SK-N-SH treated with all-trans-retinoic acid at 6 μM for 48 hours (cell line): ENCODE data around the gene SPINK9.

Experiments
- CREB5 ChIP-seq: fragments of 250-450 bp; sonication (Bioruptor Pico); IDR thresholded peaks from 2 replicates; pipeline ENCODE4 v1.5.1; 2020; ENCODE audit warnings: low read depth, mild to moderate bottlenecking, moderate library complexity
- CSDC2 ChIP-seq: fragments of 250-450 bp; sonication (Bioruptor Pico); IDR thresholded peaks from 2 replicates; pipeline ENCODE4 v1.5.0; 2020; ENCODE audit warnings: mild to moderate bottlenecking, moderate library complexity
- PATZ1 ChIP-seq: fragments of 250-450 bp; sonication (Bioruptor Pico); IDR thresholded peaks from 2 replicates; pipeline ENCODE4 v1.8.0; 2020; ENCODE audit warnings: mild to moderate bottlenecking, moderate library complexity, borderline replicate concordance
- TSHZ2 ChIP-seq: fragments of 250-450 bp; sonication (Bioruptor Pico); IDR thresholded peaks from 2 replicates; pipeline ENCODE4 v1.5.0; 2020; ENCODE audit warnings: mild to moderate bottlenecking, moderate library complexity
- ZNF70 ChIP-seq: fragments of 450-650 bp; formaldehyde crosslinking; IDR thresholded peaks from 2 replicates; pipeline ENCODE4 v1.5.0; 2020; ENCODE audit warnings: mild to moderate bottlenecking, moderate library complexity

- no peak for TF ChIP-seq PATZ1 (CRISPR knock-in tag)
- no peak for TF ChIP-seq CSDC2 (CRISPR knock-in tag)
- TF ChIP-seq CREB5 (CRISPR knock-in tag) = no peak
- TF ChIP-seq ZNF70 (CRISPR knock-in tag) = no peak
- TF ChIP-seq TSHZ2 (CRISPR knock-in tag) = no peak
Measured at GRCh38 chr5:148378670-148379069, 43.3 kb downstream of the SPINK9 start.
